Measurements from ENCODE around the gene MT1F.
A peak's percentile ranks its signal among the peaks of the same experiment; 100 is the strongest.

MT1F gene

DNA sequence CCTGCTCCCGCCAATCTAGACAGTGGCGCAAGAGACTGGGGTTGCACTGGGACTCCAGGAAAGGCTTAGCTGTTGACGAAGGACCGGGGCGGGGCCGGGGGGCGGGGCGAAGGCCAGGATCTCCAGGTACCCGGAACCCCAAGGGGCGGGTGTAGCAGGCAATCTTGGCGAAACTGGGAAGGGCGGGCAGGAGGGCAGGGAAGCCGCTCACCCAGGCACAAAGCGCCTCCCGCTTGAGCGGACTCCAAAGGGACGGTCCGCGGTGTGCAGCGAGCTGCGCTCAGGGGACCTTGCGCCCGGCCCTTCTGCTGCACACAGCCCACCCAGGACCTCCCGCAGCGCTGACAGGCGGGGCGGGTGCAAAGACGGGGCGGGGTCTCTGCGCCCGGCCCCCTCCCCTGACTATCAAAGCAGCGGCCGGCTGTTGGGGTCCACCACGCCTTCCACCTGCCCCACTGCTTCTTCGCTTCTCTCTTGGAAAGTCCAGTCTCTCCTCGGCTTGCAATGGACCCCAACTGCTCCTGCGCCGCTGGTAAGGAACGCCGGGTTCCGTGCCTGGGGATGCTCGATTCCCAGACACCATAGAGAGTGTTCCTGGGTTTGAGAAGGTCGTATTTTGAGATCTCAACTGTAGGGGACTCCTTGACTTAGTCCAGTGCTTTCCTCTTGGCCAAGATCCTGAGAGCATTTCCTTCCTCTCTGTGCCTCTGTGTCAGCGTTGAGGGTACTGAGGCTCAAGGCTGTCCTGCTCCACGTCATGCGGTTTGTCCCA, at the start of gene MT1F:
MT1F (plus strand) TSS at position 405 of the 772 bp plus-strand sequence; CDS start at position 505, 100 bp downstream.
- Mint-ChIP-seq H3K4me1 (peaks cover 36% of the 10 kb centered on the region), H3K27ac (peak within 1 kb of the TSS; percentile 77 to 91), H3K4me3 (peak within 1 kb of the TSS; percentile 96 to 97), H3K27me3 (peaks cover 5% of the 10 kb centered on the region), H3K9me3 (no peaks in the 10 kb centered on the region)
- ATAC-seq (peak; percentile 80), DNase-seq (peak; percentile 43 to 80)

DNA sequence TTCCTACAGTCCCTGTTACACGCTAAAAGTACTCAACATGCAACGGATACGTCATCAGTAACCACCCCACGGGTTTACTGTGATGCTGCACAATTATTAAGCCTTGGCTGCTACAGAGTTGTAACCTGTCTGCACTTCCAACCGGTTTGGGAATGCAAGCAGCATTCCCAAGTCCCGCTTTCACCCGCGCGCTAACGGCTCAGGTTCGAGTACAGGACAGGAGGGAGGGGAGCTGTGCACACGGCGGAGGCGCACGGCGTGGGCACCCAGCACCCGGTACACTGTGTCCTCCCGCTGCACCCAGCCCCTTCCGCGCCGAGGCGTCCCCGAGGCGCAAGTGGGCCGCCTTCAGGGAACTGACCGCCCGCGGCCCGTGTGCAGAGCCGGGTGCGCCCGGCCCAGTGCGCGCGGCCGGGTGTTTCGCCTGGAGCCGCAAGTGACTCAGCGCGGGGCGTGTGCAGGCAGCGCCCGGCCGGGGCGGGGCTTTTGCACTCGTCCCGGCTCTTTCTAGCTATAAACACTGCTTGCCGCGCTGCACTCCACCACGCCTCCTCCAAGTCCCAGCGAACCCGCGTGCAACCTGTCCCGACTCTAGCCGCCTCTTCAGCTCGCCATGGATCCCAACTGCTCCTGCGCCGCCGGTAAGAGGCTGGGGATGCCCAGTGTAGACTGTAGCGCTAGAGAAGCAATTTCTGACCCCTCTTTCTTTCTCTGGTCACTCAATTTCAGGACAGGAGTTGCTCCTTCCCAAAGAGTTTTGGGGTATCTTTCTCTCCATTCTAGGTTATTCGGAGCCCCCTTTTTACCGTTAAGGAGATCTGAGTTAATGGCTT, 49.5 kb upstream of the MT1F start, which contains the start of gene MT2A:
MT2A (plus strand) TSS at position 542 of the 833 bp plus-strand sequence; CDS start at position 614, 72 bp downstream.
- H3K4me1 Mint-ChIP-seq, result peaks cover 70% of the 10 kb centered on the region
- DNase-seq (peak; percentile 90 to 92), ATAC-seq (peak; percentile 84)
- no peaks in the 10 kb centered on the region for H3K27me3 Mint-ChIP-seq
- peak within 1 kb of the TSS; percentile 90 to 97 for H3K4me3 Mint-ChIP-seq
- no peaks in the 10 kb centered on the region for H3K9me3 Mint-ChIP-seq
- H3K27ac Mint-ChIP-seq, result peak within 1 kb of the TSS; percentile 91 to 95

DNA sequence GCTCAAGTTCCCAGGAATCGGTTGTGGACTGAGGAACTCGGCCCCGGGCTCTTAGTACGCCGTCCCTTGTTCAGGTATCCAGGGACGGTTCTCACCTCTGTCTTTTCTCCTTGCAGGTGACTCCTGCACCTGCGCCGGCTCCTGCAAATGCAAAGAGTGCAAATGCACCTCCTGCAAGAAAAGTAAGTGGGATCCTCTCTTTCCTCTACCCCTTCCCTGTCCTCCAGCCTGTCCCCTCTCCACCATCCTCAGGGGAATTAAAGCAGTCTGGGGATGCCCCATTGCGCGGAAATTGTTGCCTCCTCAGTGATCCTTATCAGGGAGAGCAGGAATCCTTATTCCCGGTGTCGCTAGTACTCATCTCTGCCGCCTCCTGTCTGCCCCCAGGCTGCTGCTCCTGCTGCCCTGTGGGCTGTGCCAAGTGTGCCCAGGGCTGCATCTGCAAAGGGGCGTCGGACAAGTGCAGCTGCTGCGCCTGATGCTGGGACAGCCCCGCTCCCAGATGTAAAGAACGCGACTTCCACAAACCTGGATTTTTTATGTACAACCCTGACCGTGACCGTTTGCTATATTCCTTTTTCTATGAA, 48.8 kb upstream of the MT1F start:
- Mint-ChIP-seq H3K4me3 (peak overlapping the region; percentile 90 to 97), H3K9me3 (no peaks in the 10 kb centered on the region), H3K4me1 (peaks cover 78% of the 10 kb centered on the region), H3K27ac (peak overlapping the region; percentile 91), H3K27me3 (no peaks in the 10 kb centered on the region)
- peak in 1 of 2 donors; percentile 36 for DNase-seq
- no peak for ATAC-seq

DNA sequence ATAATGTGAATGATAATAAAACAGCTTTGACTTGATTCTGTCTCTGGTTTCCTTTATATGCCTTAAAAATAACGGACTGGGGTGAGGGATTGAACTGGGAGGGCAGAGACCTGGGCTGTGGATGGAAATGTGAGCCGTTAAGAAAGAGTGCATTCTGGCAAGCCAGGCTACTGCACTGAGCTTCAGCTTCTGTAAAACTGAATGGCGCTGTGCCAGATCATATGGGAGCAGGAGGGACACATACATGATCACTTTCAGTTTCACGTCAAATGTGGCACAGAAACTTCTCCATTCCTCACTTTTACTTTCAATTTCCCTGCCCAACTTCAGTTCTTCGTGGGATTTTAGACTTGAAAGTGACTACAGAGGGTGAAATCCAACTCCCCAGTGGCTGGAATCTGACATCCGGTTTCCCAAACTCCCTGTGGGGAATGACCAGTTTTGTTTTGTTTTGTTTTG, 48.3 kb upstream of the MT1F start:
- H3K27ac Mint-ChIP-seq, result peak overlapping the region; percentile 82 to 91
- no peaks in the 10 kb centered on the region for H3K9me3 Mint-ChIP-seq
- H3K27me3 Mint-ChIP-seq, result no peaks in the 10 kb centered on the region
- ATAC-seq, result peak; percentile 48
- H3K4me1 Mint-ChIP-seq, result peaks cover 83% of the 10 kb centered on the region
- peak; percentile 73 to 82 for DNase-seq
- H3K4me3 Mint-ChIP-seq, result peak overlapping the region; percentile 90 to 97

DNA sequence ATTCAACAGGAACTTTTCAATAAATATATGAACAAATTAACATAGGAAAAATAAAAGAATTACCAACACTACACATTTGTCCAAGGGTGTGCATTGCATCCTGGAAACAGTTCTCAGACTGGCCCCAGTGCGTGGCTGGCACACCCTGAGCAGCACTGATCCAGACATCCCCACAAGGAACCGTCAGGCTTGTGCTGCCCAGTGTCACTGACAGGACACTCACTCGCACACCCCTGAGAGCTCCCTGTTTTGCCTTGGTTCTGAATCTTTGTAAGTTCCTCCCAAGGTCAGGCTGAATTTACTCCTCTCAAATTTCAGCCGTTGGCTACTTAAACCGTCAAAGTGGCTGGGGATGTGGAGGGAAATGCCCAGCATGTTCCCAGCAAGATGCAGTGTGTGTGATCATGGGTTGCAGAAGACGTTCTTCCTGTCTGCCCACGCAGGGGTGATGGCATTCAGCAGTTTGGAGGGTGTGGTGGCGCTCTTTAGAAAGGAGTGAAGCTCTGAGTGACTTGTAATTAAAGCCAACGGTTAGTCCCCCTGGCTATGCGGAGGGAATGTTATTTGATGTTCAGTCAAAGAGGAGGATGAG, 47.6 kb upstream of the MT1F start:
- H3K27ac Mint-ChIP-seq, result peak overlapping the region; percentile 82 to 91
- H3K4me3 Mint-ChIP-seq, result peak overlapping the region; percentile 90 to 97
- DNase-seq (peak; percentile 57 to 88), ATAC-seq (peak; percentile 73)
- peaks cover 89% of the 10 kb centered on the region for H3K4me1 Mint-ChIP-seq
- H3K9me3 Mint-ChIP-seq, result no peaks in the 10 kb centered on the region
- H3K27me3 Mint-ChIP-seq, result no peaks in the 10 kb centered on the region

DNA sequence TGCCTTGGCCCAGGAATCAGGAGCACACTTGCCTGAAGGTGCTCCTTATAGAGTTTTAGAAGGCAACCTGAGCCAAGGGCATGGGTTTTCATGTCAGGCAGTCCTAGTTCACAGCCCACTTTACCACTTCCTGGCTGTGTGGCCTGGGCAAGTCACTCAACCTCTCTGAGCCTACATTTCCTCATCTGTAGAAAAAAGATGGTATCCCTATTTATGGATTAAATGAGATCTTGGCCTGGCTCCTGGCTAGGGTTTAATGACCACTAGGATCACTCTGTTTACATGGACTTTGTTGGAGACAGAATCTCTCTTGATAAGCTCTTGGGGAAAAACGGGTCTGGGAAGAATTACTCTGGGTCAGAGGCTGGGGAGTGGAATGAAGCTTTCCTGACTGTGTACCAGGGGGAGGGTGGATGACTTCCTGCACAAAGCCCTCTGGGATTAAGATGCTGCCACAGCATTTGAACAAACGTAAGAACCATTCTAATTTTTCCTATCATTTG, 47.1 kb upstream of the MT1F start:
- Mint-ChIP-seq H3K27ac (peak overlapping the region in 1 of 2 donors; percentile 91), H3K9me3 (no peaks in the 10 kb centered on the region), H3K4me1 (peaks cover 94% of the 10 kb centered on the region), H3K4me3 (peak overlapping the region; percentile 90 to 97), H3K27me3 (no peaks in the 10 kb centered on the region)
- DNase-seq, result no peak
- ATAC-seq, result peak; percentile 58

DNA sequence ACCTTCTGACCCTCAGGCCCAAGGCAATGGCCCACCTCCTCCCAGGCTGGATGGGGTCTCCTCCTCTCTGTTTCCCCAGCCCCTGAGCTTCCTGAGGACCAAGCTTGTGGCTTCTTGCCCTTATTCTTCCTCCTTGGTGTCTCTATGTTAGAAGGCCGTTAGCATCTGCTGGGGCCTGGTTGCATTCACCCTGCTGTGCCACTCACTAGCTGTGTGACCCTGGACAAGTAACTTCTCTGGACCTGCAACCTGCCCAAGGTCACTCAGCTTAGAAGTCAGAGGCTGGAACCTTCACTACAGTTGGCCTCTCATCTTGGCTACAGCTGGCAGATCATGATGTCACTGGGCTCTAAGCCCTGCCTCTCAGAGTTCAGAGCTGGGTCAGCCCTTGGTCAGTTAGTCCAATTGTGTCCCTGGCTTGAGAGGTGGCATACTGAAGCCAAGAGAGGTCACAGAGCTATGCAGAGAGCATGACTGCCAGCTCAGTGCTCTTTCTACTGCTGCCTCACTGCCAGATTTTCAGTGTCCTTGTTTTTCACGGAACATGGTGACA, 46.4 kb upstream of the MT1F start:
- no peaks in the 10 kb centered on the region for H3K27me3 Mint-ChIP-seq
- DNase-seq, result no peak
- H3K27ac Mint-ChIP-seq, result peak overlapping the region; percentile 39 to 91
- H3K4me1 Mint-ChIP-seq, result peaks cover 89% of the 10 kb centered on the region
- peak overlapping the region; percentile 7 to 97 for H3K4me3 Mint-ChIP-seq
- H3K9me3 Mint-ChIP-seq, result no peaks in the 10 kb centered on the region
- no peak for ATAC-seq

DNA sequence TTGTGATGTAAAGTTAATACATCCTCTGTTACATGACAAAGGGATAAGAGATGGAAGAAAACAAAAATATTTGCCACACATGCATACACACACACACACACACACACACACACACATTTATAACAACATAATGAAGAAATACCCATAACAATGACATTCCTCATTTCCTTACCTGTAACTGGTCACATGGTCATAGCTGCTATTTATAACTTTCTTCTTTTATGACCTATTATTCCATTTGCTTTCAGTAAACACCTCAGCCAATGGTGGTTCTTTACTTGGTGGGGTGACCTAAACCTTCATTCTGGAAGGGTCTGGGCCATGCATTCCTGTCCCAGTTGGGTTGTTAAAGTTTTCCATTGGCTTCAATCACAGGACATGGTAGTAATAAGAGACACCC, 44.1 kb upstream of the MT1F start:
- H3K4me3 Mint-ChIP-seq, result peak overlapping the region in 1 of 2 donors; percentile 28
- ATAC-seq, result no peak
- H3K4me1 Mint-ChIP-seq, result peaks cover 87% of the 10 kb centered on the region
- peaks cover 23% of the 10 kb centered on the region for H3K27me3 Mint-ChIP-seq
- H3K27ac Mint-ChIP-seq, result peak overlapping the region; percentile 66 to 74
- DNase-seq, result no peak
- no peaks in the 10 kb centered on the region for H3K9me3 Mint-ChIP-seq

DNA sequence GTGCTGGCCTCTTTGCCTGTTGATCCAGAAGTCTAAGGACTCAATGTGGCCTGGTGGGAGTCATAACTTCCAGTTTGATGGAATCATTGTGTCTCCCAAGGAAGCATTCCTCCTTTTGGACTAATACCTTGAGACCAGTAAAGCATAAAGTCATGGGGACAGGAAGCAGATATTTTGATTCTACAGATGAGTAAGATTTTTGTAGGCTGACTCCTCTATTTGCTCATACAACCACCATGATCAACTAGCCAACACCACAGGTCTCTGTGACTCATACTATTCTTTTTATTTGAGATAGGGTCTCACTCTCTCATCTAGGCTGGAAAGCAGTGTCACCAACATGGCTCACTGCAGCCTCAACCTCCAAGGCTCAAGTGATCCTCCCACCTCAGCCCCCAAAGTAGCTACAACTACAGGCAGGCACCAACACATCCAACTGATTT, 43.2 kb upstream of the MT1F start:
- no peaks in the 10 kb centered on the region for H3K9me3 Mint-ChIP-seq
- DNase-seq, result peak in 1 of 2 donors; percentile 57
- peak overlapping the region; percentile 27 to 41 for H3K4me3 Mint-ChIP-seq
- H3K4me1 Mint-ChIP-seq, result peaks cover 78% of the 10 kb centered on the region
- peak overlapping the region; percentile 66 to 74 for H3K27ac Mint-ChIP-seq
- peak; percentile 82 for ATAC-seq
- peaks cover 32% of the 10 kb centered on the region for H3K27me3 Mint-ChIP-seq

DNA sequence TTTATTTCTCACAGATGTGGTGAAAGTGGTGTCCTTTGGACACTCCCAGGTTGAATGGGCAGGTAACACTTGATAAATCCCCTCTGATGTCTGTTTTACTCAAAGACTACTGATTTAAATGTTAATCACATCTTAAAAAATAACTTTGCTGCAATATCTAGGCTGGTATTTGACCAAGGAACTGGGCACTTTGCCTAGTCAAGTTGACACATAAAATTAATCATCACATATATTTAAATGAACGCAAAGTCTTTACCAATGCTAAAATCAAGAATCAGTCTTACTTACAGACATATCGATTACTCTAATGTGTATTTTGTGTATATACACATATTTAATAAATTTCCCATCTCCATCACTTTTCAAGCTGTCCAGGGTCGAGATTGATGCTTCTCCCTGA, 42.4 kb upstream of the MT1F start:
- no peaks in the 10 kb centered on the region for H3K9me3 Mint-ChIP-seq
- no peak overlapping the region for H3K27ac Mint-ChIP-seq
- DNase-seq, result no peak
- peak overlapping the region in 1 of 2 donors; percentile 27 for H3K4me3 Mint-ChIP-seq
- peaks cover 36% of the 10 kb centered on the region for H3K27me3 Mint-ChIP-seq
- no peak for ATAC-seq
- peaks cover 70% of the 10 kb centered on the region for H3K4me1 Mint-ChIP-seq

DNA sequence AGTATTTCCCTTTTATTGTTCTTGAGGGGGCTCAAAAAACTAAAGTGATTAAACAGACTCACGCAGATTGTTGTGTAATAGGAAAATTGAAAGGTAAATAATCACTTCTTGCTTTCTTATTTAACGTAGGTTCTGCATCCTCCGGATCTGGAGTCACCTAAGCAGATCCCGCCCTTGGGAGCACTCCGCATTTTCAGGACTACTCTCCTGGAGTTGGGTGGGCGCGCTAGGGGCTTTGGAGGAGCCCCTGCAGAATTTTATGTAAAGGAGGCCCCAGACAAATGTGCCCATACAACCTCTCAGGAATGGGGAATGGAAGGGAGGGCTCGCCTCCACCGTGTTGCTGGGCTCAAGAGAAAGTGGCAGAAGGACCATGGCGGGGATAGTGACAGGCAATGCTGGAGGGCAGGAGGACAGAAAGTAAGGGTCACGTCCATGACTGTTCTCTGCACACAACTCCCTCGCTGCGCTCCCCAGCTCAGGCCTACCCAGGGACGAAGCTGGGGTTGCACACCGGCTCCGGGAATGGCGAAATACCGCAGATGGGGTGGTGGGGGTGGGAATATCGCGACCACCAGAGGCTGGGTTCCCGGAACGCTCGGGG, 41.0 kb upstream of the MT1F start:
- peaks cover 36% of the 10 kb centered on the region for H3K27me3 Mint-ChIP-seq
- no peak for ATAC-seq
- H3K27ac Mint-ChIP-seq, result peak overlapping the region in 1 of 2 donors; percentile 80
- no peaks in the 10 kb centered on the region for H3K9me3 Mint-ChIP-seq
- DNase-seq, result no peak
- peak overlapping the region; percentile 71 to 77 for H3K4me3 Mint-ChIP-seq
- H3K4me1 Mint-ChIP-seq, result peaks cover 57% of the 10 kb centered on the region

DNA sequence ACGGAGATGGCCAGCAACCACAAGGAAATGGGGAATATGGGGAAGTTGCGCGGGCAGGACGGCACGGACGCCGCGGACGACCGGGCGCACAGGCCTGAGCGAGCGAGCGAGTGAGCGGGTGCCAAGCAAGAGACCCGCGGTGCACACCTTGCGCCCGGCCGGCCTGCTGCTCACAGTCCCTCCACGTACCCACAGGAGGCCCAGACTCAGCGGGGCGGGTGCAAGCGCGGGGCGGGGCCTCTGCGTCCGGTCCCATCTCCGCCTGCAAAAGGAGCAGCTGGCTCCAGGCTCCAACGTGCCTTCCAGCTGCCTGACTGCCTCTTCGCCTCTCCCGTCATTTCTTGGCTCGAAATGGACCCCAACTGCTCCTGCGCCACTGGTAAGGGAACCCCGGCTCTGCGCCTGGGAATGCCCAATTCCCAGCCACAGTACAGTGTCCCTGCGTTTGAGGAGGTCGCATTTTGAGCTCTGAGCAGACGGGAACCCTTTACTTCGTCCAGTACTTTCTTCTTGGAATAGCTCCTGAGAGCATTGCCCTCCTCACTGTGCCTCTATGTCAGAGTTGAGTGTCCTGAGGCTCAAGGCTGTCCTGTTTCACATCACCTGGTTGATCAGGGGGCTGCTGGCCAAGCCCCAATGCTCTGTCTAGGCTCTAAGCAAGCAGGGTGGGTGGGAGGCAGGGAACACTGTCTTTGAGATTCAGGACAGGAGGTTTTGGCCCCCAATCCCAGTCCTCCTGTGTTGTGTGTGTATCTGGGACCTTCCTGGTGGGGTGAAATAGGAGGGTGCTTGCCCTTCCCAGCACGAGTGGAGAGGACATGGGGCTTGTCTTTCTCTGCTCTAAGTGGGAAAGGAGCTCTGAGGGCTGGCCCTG, 40.3 kb upstream of the MT1F start:
- H3K4me1 Mint-ChIP-seq, result peaks cover 52% of the 10 kb centered on the region
- peak overlapping the region; percentile 37 to 48 for H3K27ac Mint-ChIP-seq
- peaks cover 36% of the 10 kb centered on the region for H3K27me3 Mint-ChIP-seq
- DNase-seq (peak; percentile 66 to 69), ATAC-seq (peak; percentile 75)
- no peaks in the 10 kb centered on the region for H3K9me3 Mint-ChIP-seq
- H3K4me3 Mint-ChIP-seq, result peak overlapping the region; percentile 71 to 77

DNA sequence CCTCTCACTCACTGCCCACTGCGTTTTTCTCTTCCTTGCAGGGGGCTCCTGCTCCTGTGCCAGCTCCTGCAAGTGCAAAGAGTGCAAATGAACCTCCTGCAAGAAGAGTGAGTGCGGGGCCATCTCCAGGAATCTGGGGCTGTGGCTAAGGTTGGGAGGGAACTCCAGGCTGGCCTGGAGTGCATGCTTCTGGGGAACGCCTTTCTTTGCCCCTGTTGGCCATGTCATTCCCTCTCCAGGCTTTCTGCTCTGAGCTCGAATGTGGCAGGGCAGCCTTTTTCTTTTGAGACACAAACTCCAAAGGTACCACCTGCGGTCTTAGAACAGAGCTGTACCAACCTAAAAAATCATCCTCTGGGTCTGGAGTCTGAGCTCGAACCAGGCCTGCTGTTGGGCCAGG, 39.6 kb upstream of the MT1F start:
- H3K27me3 Mint-ChIP-seq, result peaks cover 36% of the 10 kb centered on the region
- peaks cover 45% of the 10 kb centered on the region for H3K4me1 Mint-ChIP-seq
- no peaks in the 10 kb centered on the region for H3K9me3 Mint-ChIP-seq
- no peak for DNase-seq
- H3K27ac Mint-ChIP-seq, result no peak overlapping the region
- ATAC-seq, result no peak
- peak overlapping the region; percentile 71 to 77 for H3K4me3 Mint-ChIP-seq
